Panc1 (cell line): ENCODE measurements around the gene FMN2. TPM values are rescaled to one million over a fixed set of nuclear protein-coding genes. Genes with fewer than 3 reads are reported as not detected.

Experiments
- ATAC-seq: fragments of 200-7000 bp; cut with Tn5 transposase; 2 replicates; pipeline ENCODE4 v1.9.1; 2020; ENCODE audit warnings: mild to moderate bottlenecking, moderate library complexity
- BruUV-seq: library from RNA; stranded (reverse); fragments of 400-500 nt; replicated peaks from 2 replicates; lab custom pipeline; 2021; lab: Mats Ljungman, UMichigan
- CTCF ChIA-PET: fragments of 300-600 bp; sonication (Branson Sonifier 250); formaldehyde crosslinking; loops from one replicate; lab custom pipeline; 2022; ENCODE audit warnings: antibody characterized with exemption; lab: Charles Lee
- POLR2A ChIA-PET: fragments of 300-600 bp; sonication (Branson Sonifier 250); formaldehyde crosslinking; loops from one replicate; lab custom pipeline; 2022; ENCODE audit warnings: antibody characterized with exemption; lab: Charles Lee
- DNase-seq: peaks from one replicate; pipeline ENCODE4 v3.0.0-alpha.2; 2010; ENCODE audit warnings: low read depth, low spot score
- H3K27ac ChIP-seq: 2 replicates; pipeline ENCODE4 v1.5.1; 2011; ENCODE audit warnings: mild to moderate bottlenecking, low read length, inconsistent platforms
- H3K27me3 ChIP-seq: fragments of 200-500 bp; sonication (Bioruptor generic); 2 replicates; pipeline ENCODE4 v1.6.0; 2014; ENCODE audit warnings: low read length, inconsistent platforms; ENCODE audit not compliant: control insufficient read depth, insufficient read depth
- H3K36me3 ChIP-seq: fragments of 200-500 bp; sonication (Bioruptor generic); 2 replicates; pipeline ENCODE4 v1.5.1; 2014; ENCODE audit warnings: inconsistent platforms, mild to moderate bottlenecking, low read length, moderate library complexity; ENCODE audit not compliant: control insufficient read depth, insufficient read depth
- H3K4me1 ChIP-seq: 2 replicates; pipeline ENCODE4 v1.5.1; 2011; ENCODE audit warnings: inconsistent platforms, mild to moderate bottlenecking, low read length, moderate library complexity; ENCODE audit not compliant: control insufficient read depth, insufficient read depth
- H3K4me3 ChIP-seq, 2 experiments: 2 replicates each; pipeline ENCODE4 v1.5.1; 2011 to 2012; ENCODE audit warnings: low read depth in 2 of 2, low read length in 2 of 2, mild to moderate bottlenecking in 2 of 2, inconsistent platforms in 1 of 2, moderate library complexity in 1 of 2
- H3K9me3 ChIP-seq: fragments of 200-500 bp; sonication (Bioruptor generic); 2 replicates; pipeline ENCODE4 v1.5.1; 2014; ENCODE audit warnings: low read depth, mild to moderate bottlenecking, inconsistent platforms, low read length, moderate library complexity; ENCODE audit not compliant: control insufficient read depth, insufficient read depth
- CTCF ChIP-seq: fragments of 450-650 bp; IDR thresholded peaks from 2 replicates; pipeline ENCODE4 v1.5.1; 2017; ENCODE audit warnings: mild to moderate bottlenecking
- POLR2AphosphoS5 ChIP-seq: IDR thresholded peaks from 2 replicates; pipeline ENCODE4 v1.6.1; 2012; ENCODE audit warnings: mild to moderate bottlenecking, low read depth, low read length, moderate library complexity
- SIN3A ChIP-seq: IDR thresholded peaks from 2 replicates; pipeline ENCODE4 v1.6.1; 2012; ENCODE audit warnings: low read depth, mild to moderate bottlenecking, low read length, moderate library complexity, borderline replicate concordance; ENCODE audit not compliant: insufficient read depth
- TCF7L2 ChIP-seq: IDR thresholded peaks from 2 replicates; pipeline ENCODE4 v1.6.1; 2011; ENCODE audit warnings: mild to moderate bottlenecking, low read depth, low read length, inconsistent platforms
- in situ Hi-C: cut with HindIII; loops from 2 replicates; pipeline ENCODE4 v1.10.0; 2016; ENCODE audit warnings: low sequenced_read_pairs, low pct_unique_long_range_greater_than_20kb
- intact Hi-C: fragments of 100-400 bp; cut with micrococcal nuclease; formaldehyde crosslinking; loops from one replicate; pipeline ENCODE4 v1.10.0; 2022; ENCODE audit not compliant: unreplicated experiment
- total RNA-seq: library from RNA; stranded (reverse); gene quantifications from one replicate; pipeline ENCODE4 v1.2.1, GENCODE V29; 2021; ENCODE audit not compliant: unreplicated experiment
- TF ChIP-seq, protein P1 (sequence below), 2 experiments: IDR thresholded peaks; 2 replicates each; pipeline ENCODE4 v1.6.1; 2011 to 2012; ENCODE audit warnings: low read depth in 2 of 2, control low read depth in 1 of 2, low read length in 1 of 2, mild to moderate bottlenecking in 1 of 2, moderate library complexity in 1 of 2; ENCODE audit not compliant: insufficient read depth in 1 of 2

Gene FMN2
- total RNA-seq, 1 experiment from 2014 or later, result 1.9 TPM

- ATAC-seq (no peak), DNase-seq (no peak)
- TF ChIP-seq, protein P1, sequence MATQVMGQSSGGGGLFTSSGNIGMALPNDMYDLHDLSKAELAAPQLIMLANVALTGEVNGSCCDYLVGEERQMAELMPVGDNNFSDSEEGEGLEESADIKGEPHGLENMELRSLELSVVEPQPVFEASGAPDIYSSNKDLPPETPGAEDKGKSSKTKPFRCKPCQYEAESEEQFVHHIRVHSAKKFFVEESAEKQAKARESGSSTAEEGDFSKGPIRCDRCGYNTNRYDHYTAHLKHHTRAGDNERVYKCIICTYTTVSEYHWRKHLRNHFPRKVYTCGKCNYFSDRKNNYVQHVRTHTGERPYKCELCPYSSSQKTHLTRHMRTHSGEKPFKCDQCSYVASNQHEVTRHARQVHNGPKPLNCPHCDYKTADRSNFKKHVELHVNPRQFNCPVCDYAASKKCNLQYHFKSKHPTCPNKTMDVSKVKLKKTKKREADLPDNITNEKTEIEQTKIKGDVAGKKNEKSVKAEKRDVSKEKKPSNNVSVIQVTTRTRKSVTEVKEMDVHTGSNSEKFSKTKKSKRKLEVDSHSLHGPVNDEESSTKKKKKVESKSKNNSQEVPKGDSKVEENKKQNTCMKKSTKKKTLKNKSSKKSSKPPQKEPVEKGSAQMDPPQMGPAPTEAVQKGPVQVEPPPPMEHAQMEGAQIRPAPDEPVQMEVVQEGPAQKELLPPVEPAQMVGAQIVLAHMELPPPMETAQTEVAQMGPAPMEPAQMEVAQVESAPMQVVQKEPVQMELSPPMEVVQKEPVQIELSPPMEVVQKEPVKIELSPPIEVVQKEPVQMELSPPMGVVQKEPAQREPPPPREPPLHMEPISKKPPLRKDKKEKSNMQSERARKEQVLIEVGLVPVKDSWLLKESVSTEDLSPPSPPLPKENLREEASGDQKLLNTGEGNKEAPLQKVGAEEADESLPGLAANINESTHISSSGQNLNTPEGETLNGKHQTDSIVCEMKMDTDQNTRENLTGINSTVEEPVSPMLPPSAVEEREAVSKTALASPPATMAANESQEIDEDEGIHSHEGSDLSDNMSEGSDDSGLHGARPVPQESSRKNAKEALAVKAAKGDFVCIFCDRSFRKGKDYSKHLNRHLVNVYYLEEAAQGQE (IDR thresholded peaks at IDR 0.05; ENCODE audit: insufficient read depth in 1 of 2, low read depth in 2 of 2, low read length in 1 of 2), result no peak
- TF ChIP-seq SIN3A, result no peak
- no peak for TF ChIP-seq TCF7L2
- no peak for TF ChIP-seq CTCF
- TF ChIP-seq POLR2AphosphoS5, result no peak
- in situ Hi-C loops (no loop called here), intact Hi-C loops (no loop called here)
- Histone ChIP-seq H3K4me3 (no peak overlapping the region), H3K27me3 (no peaks in the 10 kb centered on the region), H3K36me3 (no peaks in the 10 kb centered on the region), H3K9me3 (no peaks in the 10 kb centered on the region), H3K4me1 (0 out of 2 replicates have a peak, but pooled peaks cover 2% of the 10 kb centered on the region), H3K27ac (no peak overlapping the region)
- ChIA-PET CTCF (no interaction called here), POLR2A (no interaction called here)
- BruUV-seq, result no TSS peak
These were observed 15.5 kb downstream of the FMN2 start for GRCh38 chr1:240107058-240107684.

GRCh38 chr1:240109130-240109529 lies 17.4 kb downstream of the FMN2 start:
- Histone ChIP-seq H3K9me3 (no peaks in the 10 kb centered on the region), H3K36me3 (no peaks in the 10 kb centered on the region), H3K27ac (peak overlapping the region; percentile 57; the same call in 1 of the 2 replicates), H3K27me3 (no peaks in the 10 kb centered on the region), H3K4me1 (0 out of 2 replicates have a peak, but pooled peaks cover 2% of the 10 kb centered on the region), H3K4me3 (no peak overlapping the region)
- no peak for DNase-seq
- in situ Hi-C loops (no loop called here), intact Hi-C loops (no loop called here)
- no peak for TF ChIP-seq TCF7L2
- TF ChIP-seq CTCF, result no peak
- no peak for TF ChIP-seq SIN3A
- TF ChIP-seq POLR2AphosphoS5, result no peak
- TF ChIP-seq, protein P1 (IDR thresholded peaks at IDR 0.05; ENCODE audit: insufficient read depth in 1 of 2, low read depth in 2 of 2, low read length in 1 of 2), result no peak
- no peak for ATAC-seq
- CTCF ChIA-PET, result no interaction called here
- POLR2A ChIA-PET, result no interaction called here
- no TSS peak for BruUV-seq
